Esophagus squamous epithelium (tissue), 4 donors: ENCODE measurements around the gene STT3B.

Experiments used
- POLR2A ChIP-seq, 4 donors: fragments of 450-650 bp; IDR thresholded peaks; one replicate each; pipeline ENCODE4 v1.6.1; 2017; ENCODE audit warnings: antibody characterized with exemption in 4 of 4, mild to moderate bottlenecking in 4 of 4, moderate library complexity in 3 of 4
- TF ChIP-seq, protein P1 (sequence below), 6 experiments: fragments of 450-650 bp in 4 of 6; fragments of 200-600 bp in 2 of 6; sonication (generic) in 2 of 6; IDR thresholded peaks; one replicate each; pipeline ENCODE4 v1.5.1; 2016 to 2019; ENCODE audit warnings: antibody characterized with exemption in 6 of 6, mild to moderate bottlenecking in 4 of 6, moderate library complexity in 4 of 6

DNA sequence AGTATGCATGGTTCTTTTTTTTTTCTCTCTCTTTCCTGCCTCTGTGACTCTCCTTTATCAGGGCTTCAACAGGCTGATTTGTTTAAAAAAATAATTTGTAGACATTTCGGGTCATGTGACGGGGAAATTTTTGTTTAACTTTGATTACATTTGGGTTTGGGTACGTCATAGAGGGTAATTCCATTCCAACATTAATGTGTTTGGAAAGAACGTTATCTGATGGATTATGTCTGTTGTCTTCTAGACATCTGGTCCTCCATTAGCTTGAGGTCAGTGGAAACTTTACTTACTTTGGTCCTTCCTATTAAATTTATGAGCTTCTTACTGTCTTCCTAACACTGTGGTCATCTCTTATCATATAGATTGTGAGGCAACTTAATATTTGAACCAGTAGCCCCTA is 80.9 kb downstream of the STT3B start:
- TF ChIP-seq, protein P1, sequence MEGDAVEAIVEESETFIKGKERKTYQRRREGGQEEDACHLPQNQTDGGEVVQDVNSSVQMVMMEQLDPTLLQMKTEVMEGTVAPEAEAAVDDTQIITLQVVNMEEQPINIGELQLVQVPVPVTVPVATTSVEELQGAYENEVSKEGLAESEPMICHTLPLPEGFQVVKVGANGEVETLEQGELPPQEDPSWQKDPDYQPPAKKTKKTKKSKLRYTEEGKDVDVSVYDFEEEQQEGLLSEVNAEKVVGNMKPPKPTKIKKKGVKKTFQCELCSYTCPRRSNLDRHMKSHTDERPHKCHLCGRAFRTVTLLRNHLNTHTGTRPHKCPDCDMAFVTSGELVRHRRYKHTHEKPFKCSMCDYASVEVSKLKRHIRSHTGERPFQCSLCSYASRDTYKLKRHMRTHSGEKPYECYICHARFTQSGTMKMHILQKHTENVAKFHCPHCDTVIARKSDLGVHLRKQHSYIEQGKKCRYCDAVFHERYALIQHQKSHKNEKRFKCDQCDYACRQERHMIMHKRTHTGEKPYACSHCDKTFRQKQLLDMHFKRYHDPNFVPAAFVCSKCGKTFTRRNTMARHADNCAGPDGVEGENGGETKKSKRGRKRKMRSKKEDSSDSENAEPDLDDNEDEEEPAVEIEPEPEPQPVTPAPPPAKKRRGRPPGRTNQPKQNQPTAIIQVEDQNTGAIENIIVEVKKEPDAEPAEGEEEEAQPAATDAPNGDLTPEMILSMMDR (IDR thresholded peaks at IDR 0.05): no peak
- no peak for TF ChIP-seq POLR2A (IDR thresholded peaks at IDR 0.05)
